ENCODE data around the gene SHH. TPM values are rescaled to one million over a fixed set of nuclear protein-coding genes. Genes with fewer than 3 reads are reported as not detected.

SHH gene
- total RNA-seq, 1 experiment from 2014 or later = 22.9 TPM

- Histone ChIP-seq H3K4me3 (ENCODE audit: low read depth in 2 of 2, low read length in 2 of 2) (no peak overlapping the region), H3K4me1 (ENCODE audit: control insufficient read depth, insufficient read depth, low read length) (peaks cover 3% of the 10 kb centered on the region), H3K36me3 (ENCODE audit: control insufficient read depth, insufficient read depth, low read length) (no peaks in the 10 kb centered on the region), H3K27ac (ENCODE audit: low read length) (no peak overlapping the region), H3K27me3 (ENCODE audit: control insufficient read depth, insufficient read depth, low read length) (no peaks in the 10 kb centered on the region), H3K9me3 (ENCODE audit: control insufficient read depth, insufficient read depth, low read depth, low read length) (no peaks in the 10 kb centered on the region)
- ChIA-PET CTCF (interaction anchor here (0.6 kb wide), 1 partner anchor 377 kb away, joined by 3 read pairs; no protein-coding TSS in a partner anchor), POLR2A (no interaction called here)
- in situ Hi-C loops (cut with HindIII; ENCODE audit: low pct_unique_long_range_greater_than_20kb, low sequenced_read_pairs) = no loop called here
- DNase-seq (ENCODE audit: low read depth, low spot score) (no peak), ATAC-seq (no peak)
- no TSS peak for BruUV-seq (replicated peaks)
- intact Hi-C loops (cut with micrococcal nuclease; ENCODE audit: unreplicated experiment) = no loop called here
- TF ChIP-seq POLR2AphosphoS5 (IDR thresholded peaks at IDR 0.05; ENCODE audit: low read depth, low read length) (no peak), REST (IDR thresholded peaks at IDR 0.05; ENCODE audit: insufficient read depth in 1 of 2, low read depth in 2 of 2, low read length in 1 of 2) (no peak), SIN3A (IDR thresholded peaks at IDR 0.05; ENCODE audit: borderline replicate concordance, insufficient read depth, low read depth, low read length) (no peak), TCF7L2 (IDR thresholded peaks at IDR 0.05; ENCODE audit: low read depth, low read length) (no peak), CTCF (IDR thresholded peaks at IDR 0.05) (no peak)
Measured at GRCh38 chr7:155836216-155837125, 24.2 kb upstream of the SHH start.

GRCh38 chr7:155835446-155836215, 23.4 kb upstream of the SHH start:
- TF ChIP-seq TCF7L2 (IDR thresholded peaks at IDR 0.05; ENCODE audit: low read depth, low read length) = no peak
- no peak for TF ChIP-seq CTCF (IDR thresholded peaks at IDR 0.05)
- no peak for TF ChIP-seq POLR2AphosphoS5 (IDR thresholded peaks at IDR 0.05; ENCODE audit: low read depth, low read length)
- TF ChIP-seq REST (IDR thresholded peaks at IDR 0.05; ENCODE audit: insufficient read depth in 1 of 2, low read depth in 2 of 2, low read length in 1 of 2) = no peak
- TF ChIP-seq SIN3A (IDR thresholded peaks at IDR 0.05; ENCODE audit: borderline replicate concordance, insufficient read depth, low read depth, low read length) = no peak
- intact Hi-C loops (cut with micrococcal nuclease; ENCODE audit: unreplicated experiment) (no loop called here), in situ Hi-C loops (cut with HindIII; ENCODE audit: low pct_unique_long_range_greater_than_20kb, low sequenced_read_pairs) (no loop called here)
- ChIA-PET POLR2A (no interaction called here), CTCF (no interaction called here)
- Histone ChIP-seq H3K36me3 (ENCODE audit: control insufficient read depth, insufficient read depth, low read length) (no peaks in the 10 kb centered on the region), H3K4me1 (ENCODE audit: control insufficient read depth, insufficient read depth, low read length) (peaks cover 3% of the 10 kb centered on the region), H3K27me3 (ENCODE audit: control insufficient read depth, insufficient read depth, low read length) (no peaks in the 10 kb centered on the region), H3K27ac (ENCODE audit: low read length) (no peak overlapping the region), H3K9me3 (ENCODE audit: control insufficient read depth, insufficient read depth, low read depth, low read length) (no peaks in the 10 kb centered on the region), H3K4me3 (ENCODE audit: low read depth in 2 of 2, low read length in 2 of 2) (no peak overlapping the region)
- BruUV-seq (replicated peaks) = no TSS peak
- ATAC-seq = no peak
- no peak for DNase-seq (ENCODE audit: low read depth, low spot score)

Data from Panc1 (cell line).